Measurements from ENCODE around the gene MIEF1.
A peak's percentile ranks its signal among the peaks of the same experiment; 100 is the strongest.
"Not testable (repeated sequence)": the region's sequence is repeated elsewhere in the genome, so short reads cannot be mapped to it uniquely, and the experiment has no call there.

MIEF1 gene

DNA sequence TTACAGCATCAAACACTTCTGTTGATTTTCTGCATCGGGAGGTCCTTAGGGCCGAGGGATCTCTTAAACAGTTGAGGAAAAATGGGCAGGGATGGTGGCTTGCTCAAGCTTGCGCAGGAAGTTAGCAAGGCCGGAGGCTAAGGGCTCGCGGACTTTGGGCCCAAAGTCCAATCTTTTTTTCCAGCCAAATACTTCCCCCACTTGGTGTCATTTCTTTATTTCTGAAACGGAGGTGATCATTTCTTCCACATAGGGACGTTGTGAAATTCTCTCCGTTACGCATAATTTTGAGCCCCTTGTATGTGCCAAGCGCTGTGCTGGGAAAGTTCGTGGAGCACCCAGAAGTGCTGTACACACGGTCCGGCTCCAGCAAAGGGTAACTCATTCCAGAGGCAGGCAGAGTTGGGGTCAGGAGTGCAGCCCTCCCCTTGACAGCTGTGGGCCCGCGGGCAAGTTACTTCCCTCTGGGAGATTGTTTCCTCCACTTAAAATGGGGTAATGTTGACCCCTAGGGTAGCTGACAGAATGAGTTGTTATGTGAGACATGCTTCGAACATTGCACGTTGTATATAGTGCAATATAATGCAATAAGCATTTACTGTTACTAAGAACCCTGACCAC lies 809 bp downstream of the MIEF1 start:
- Histone ChIP-seq H3K27ac (replicated peaks; ENCODE audit: low read length) (no peak overlapping the region), H3K23ac (ENCODE audit: low read depth, low read length, poor library complexity) (peak overlapping the region; percentile 2), H3K27me3 (ENCODE audit: control insufficient read depth in 3 of 3, insufficient read depth in 3 of 3, low read depth in 1 of 3, low read length in 3 of 3) (no peaks in the 10 kb centered on the region), H3K4ac (ENCODE audit: low read length) (no peak overlapping the region), H3K79me1 (ENCODE audit: low read depth, low read length) (peaks cover 9% of the 10 kb centered on the region), H3K18ac (ENCODE audit: low read length) (no peak overlapping the region), H4K8ac (ENCODE audit: low read depth, low read length) (no peak overlapping the region), H4K91ac (ENCODE audit: low read depth, low read length, poor library complexity) (no peak overlapping the region), H3K9me3 (replicated peaks in 1 of 2; ENCODE audit: control insufficient read depth in 2 of 2, insufficient read depth in 1 of 2, low read depth in 1 of 2, low read length in 2 of 2) (no peaks in the 10 kb centered on the region), H2BK120ac (ENCODE audit: low read depth, low read length) (no peak overlapping the region), H3K14ac (ENCODE audit: low read length) (no peak overlapping the region), H3K4me2 (ENCODE audit: insufficient read depth, low read length, poor library complexity, severe bottlenecking) (peak overlapping the region; percentile 79), H2BK12ac (ENCODE audit: low read length) (no peak overlapping the region), H2AFZ (ENCODE audit: low read length) (peak overlapping the region; percentile 88), H2BK15ac (ENCODE audit: low read length) (no peak overlapping the region), H3K9ac (ENCODE audit: low read depth, low read length, poor library complexity) (peak overlapping the region; percentile 80), H3K36me3 (replicated peaks in 1 of 2; ENCODE audit: control insufficient read depth in 2 of 2, insufficient read depth in 2 of 2, low read length in 2 of 2) (peaks cover 25 to 45% of the 10 kb centered on the region in 2 donors), H2AK5ac (ENCODE audit: low read depth, low read length) (no peak overlapping the region), H2BK5ac (ENCODE audit: low read length) (no peak overlapping the region), H3K4me3 (ENCODE audit: low read length in 2 of 2) (peak overlapping the region; percentile 95), H3K4me1 (ENCODE audit: control insufficient read depth in 2 of 2, insufficient read depth in 1 of 2, low read depth in 1 of 2, low read length in 2 of 2) (peaks cover 14 to 20% of the 10 kb centered on the region in 2 donors)
- DNase-seq (ENCODE audit: low spot score): no peak
- no CpG with 5 or more reads among the region's 18 CpGs for WGBS, 2 donors (ENCODE audit: extremely low coverage in 2 of 2, insufficient read length in 2 of 2, insufficient replicate concordance in 1 of 2)

- H3K9ac ChIP-seq (ENCODE audit: low read depth, low read length, poor library complexity): no peak overlapping the region
- H3K27ac ChIP-seq (replicated peaks; ENCODE audit: low read length): no peak overlapping the region
- no peak overlapping the region for H3K18ac ChIP-seq (ENCODE audit: low read length)
- H2BK12ac ChIP-seq (ENCODE audit: low read length): no peak overlapping the region
- no peak for DNase-seq (ENCODE audit: low spot score)
- no peaks in the 10 kb centered on the region for H3K9me3 ChIP-seq (replicated peaks in 1 of 2; ENCODE audit: control insufficient read depth in 2 of 2, insufficient read depth in 1 of 2, low read depth in 1 of 2, low read length in 2 of 2)
- H3K4ac ChIP-seq (ENCODE audit: low read length): no peak overlapping the region
- no peak overlapping the region for H2AK5ac ChIP-seq (ENCODE audit: low read depth, low read length)
- H3K4me2 ChIP-seq (ENCODE audit: insufficient read depth, low read length, poor library complexity, severe bottlenecking): no peak overlapping the region
- H4K8ac ChIP-seq (ENCODE audit: low read depth, low read length): no peak overlapping the region
- peak overlapping the region in 1 of 2 donors; percentile 95 for H3K4me3 ChIP-seq (ENCODE audit: low read length in 2 of 2)
- no peak overlapping the region for H3K23ac ChIP-seq (ENCODE audit: low read depth, low read length, poor library complexity)
- H3K14ac ChIP-seq (ENCODE audit: low read length): no peak overlapping the region
- H2BK120ac ChIP-seq (ENCODE audit: low read depth, low read length): no peak overlapping the region
- H4K91ac ChIP-seq (ENCODE audit: low read depth, low read length, poor library complexity): no peak overlapping the region
- H3K36me3 ChIP-seq (replicated peaks in 1 of 2; ENCODE audit: control insufficient read depth in 2 of 2, insufficient read depth in 2 of 2, low read length in 2 of 2): peaks cover 26 to 52% of the 10 kb centered on the region in 2 donors
- H3K27me3 ChIP-seq (ENCODE audit: control insufficient read depth in 3 of 3, insufficient read depth in 3 of 3, low read depth in 1 of 3, low read length in 3 of 3): no peaks in the 10 kb centered on the region
- H2BK5ac ChIP-seq (ENCODE audit: low read length): no peak overlapping the region
- H3K4me1 ChIP-seq (ENCODE audit: control insufficient read depth in 2 of 2, insufficient read depth in 1 of 2, low read depth in 1 of 2, low read length in 2 of 2): peaks cover 13 to 16% of the 10 kb centered on the region in 2 donors
- no peak overlapping the region for H2AFZ ChIP-seq (ENCODE audit: low read length)
- H3K79me1 ChIP-seq (ENCODE audit: low read depth, low read length): peaks cover 9% of the 10 kb centered on the region
- no peak overlapping the region for H2BK15ac ChIP-seq (ENCODE audit: low read length)
- WGBS, 2 donors (ENCODE audit: extremely low coverage in 2 of 2, insufficient read length in 2 of 2, insufficient replicate concordance in 1 of 2): no CpG with 5 or more reads among the region's 6 CpGs
Observed at GRCh38 chr22:39503630-39504029, 1.5 kb downstream of the MIEF1 start.

GRCh38 chr22:39504071-39504470 lies 2.0 kb downstream of the MIEF1 start:
- peaks cover 9% of the 10 kb centered on the region for H3K79me1 ChIP-seq (ENCODE audit: low read depth, low read length)
- H2AFZ ChIP-seq (ENCODE audit: low read length): no peak overlapping the region
- H2BK120ac ChIP-seq (ENCODE audit: low read depth, low read length): no peak overlapping the region
- no peak overlapping the region for H3K4ac ChIP-seq (ENCODE audit: low read length)
- H3K9ac ChIP-seq (ENCODE audit: low read depth, low read length, poor library complexity): no peak overlapping the region
- no peaks in the 10 kb centered on the region for H3K9me3 ChIP-seq (replicated peaks in 1 of 2; ENCODE audit: control insufficient read depth in 2 of 2, insufficient read depth in 1 of 2, low read depth in 1 of 2, low read length in 2 of 2)
- H2BK5ac ChIP-seq (ENCODE audit: low read length): no peak overlapping the region
- no peak overlapping the region for H4K8ac ChIP-seq (ENCODE audit: low read depth, low read length)
- H3K4me1 ChIP-seq (ENCODE audit: control insufficient read depth in 2 of 2, insufficient read depth in 1 of 2, low read depth in 1 of 2, low read length in 2 of 2): peaks cover 11 to 13% of the 10 kb centered on the region in 2 donors
- peaks cover 27 to 56% of the 10 kb centered on the region in 2 donors for H3K36me3 ChIP-seq (replicated peaks in 1 of 2; ENCODE audit: control insufficient read depth in 2 of 2, insufficient read depth in 2 of 2, low read length in 2 of 2)
- no peak overlapping the region for H3K27ac ChIP-seq (replicated peaks; ENCODE audit: low read length)
- H4K91ac ChIP-seq (ENCODE audit: low read depth, low read length, poor library complexity): no peak overlapping the region
- no peak overlapping the region for H2AK5ac ChIP-seq (ENCODE audit: low read depth, low read length)
- H3K18ac ChIP-seq (ENCODE audit: low read length): no peak overlapping the region
- H3K27me3 ChIP-seq (ENCODE audit: control insufficient read depth in 3 of 3, insufficient read depth in 3 of 3, low read depth in 1 of 3, low read length in 3 of 3): no peaks in the 10 kb centered on the region
- no peak for DNase-seq (ENCODE audit: low spot score)
- H2BK12ac ChIP-seq (ENCODE audit: low read length): no peak overlapping the region
- no peak overlapping the region for H3K4me2 ChIP-seq (ENCODE audit: insufficient read depth, low read length, poor library complexity, severe bottlenecking)
- H2BK15ac ChIP-seq (ENCODE audit: low read length): no peak overlapping the region
- no peak overlapping the region for H3K23ac ChIP-seq (ENCODE audit: low read depth, low read length, poor library complexity)
- WGBS, 2 donors (ENCODE audit: extremely low coverage in 2 of 2, insufficient read length in 2 of 2, insufficient replicate concordance in 1 of 2): no CpG with 5 or more reads among the region's 16 CpGs
- peak overlapping the region in 1 of 2 donors; percentile 95 for H3K4me3 ChIP-seq (ENCODE audit: low read length in 2 of 2)
- no peak overlapping the region for H3K14ac ChIP-seq (ENCODE audit: low read length)

- H3K4me1 ChIP-seq (ENCODE audit: control insufficient read depth in 2 of 2, insufficient read depth in 1 of 2, low read depth in 1 of 2, low read length in 2 of 2); H3K4ac ChIP-seq (ENCODE audit: low read length); DNase-seq (ENCODE audit: low spot score); H4K91ac ChIP-seq (ENCODE audit: low read depth, low read length, poor library complexity); H2BK120ac ChIP-seq (ENCODE audit: low read depth, low read length); H3K4me2 ChIP-seq (ENCODE audit: insufficient read depth, low read length, poor library complexity, severe bottlenecking); H3K27ac ChIP-seq (replicated peaks; ENCODE audit: low read length); H3K27me3 ChIP-seq (ENCODE audit: control insufficient read depth in 3 of 3, insufficient read depth in 3 of 3, low read depth in 1 of 3, low read length in 3 of 3); H2AK5ac ChIP-seq (ENCODE audit: low read depth, low read length); H3K9me3 ChIP-seq (replicated peaks in 1 of 2; ENCODE audit: control insufficient read depth in 2 of 2, insufficient read depth in 1 of 2, low read depth in 1 of 2, low read length in 2 of 2); H3K18ac ChIP-seq (ENCODE audit: low read length); H2AFZ ChIP-seq (ENCODE audit: low read length); H3K23ac ChIP-seq (ENCODE audit: low read depth, low read length, poor library complexity); H3K14ac ChIP-seq (ENCODE audit: low read length); H3K4me3 ChIP-seq (ENCODE audit: low read length in 2 of 2); H2BK15ac ChIP-seq (ENCODE audit: low read length); H4K8ac ChIP-seq (ENCODE audit: low read depth, low read length); H3K9ac ChIP-seq (ENCODE audit: low read depth, low read length, poor library complexity); H3K79me1 ChIP-seq (ENCODE audit: low read depth, low read length); H2BK5ac ChIP-seq (ENCODE audit: low read length); H2BK12ac ChIP-seq (ENCODE audit: low read length): not testable (repeated sequence)
- H3K36me3 ChIP-seq (replicated peaks in 1 of 2; ENCODE audit: control insufficient read depth in 2 of 2, insufficient read depth in 2 of 2, low read length in 2 of 2): peaks cover 44 to 86% of the 10 kb centered on the region in 2 donors
- WGBS, 2 donors (ENCODE audit: extremely low coverage in 2 of 2, insufficient read length in 2 of 2, insufficient replicate concordance in 1 of 2): no CpG with 5 or more reads among the region's 10 CpGs
Observed at GRCh38 chr22:39507021-39507420, 4.9 kb downstream of the MIEF1 start.

All from neuronal stem cell (in vitro differentiated cells).